ENCODE results near the gene PDE11A. TPM values are rescaled to one million over a fixed set of nuclear protein-coding genes. Genes with fewer than 3 reads are reported as not detected.

Gene PDE11A
- polyA plus RNA-seq, 4 donors = 4.8 to 9.8 (median 7.1) TPM

DNA sequence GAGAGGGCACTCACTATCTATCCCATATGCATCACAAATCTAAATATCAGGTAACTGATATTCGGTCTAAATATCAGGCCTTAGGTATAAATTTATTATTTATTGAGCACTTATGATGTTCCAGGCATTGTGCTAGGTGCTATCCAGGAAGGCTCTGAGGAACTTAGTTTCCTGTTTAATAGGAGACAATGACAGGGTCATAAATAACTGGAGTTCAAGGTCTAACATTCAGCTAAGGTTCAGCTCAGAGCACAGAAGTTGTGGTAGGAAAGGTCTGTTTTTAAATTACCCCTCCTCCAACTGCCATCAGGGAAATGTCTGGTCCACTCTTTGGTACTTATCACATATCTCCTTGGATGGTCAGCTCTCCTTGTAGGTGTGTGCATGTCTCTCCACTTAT, 486.4 kb downstream of the PDE11A start:
- DNase-seq (ENCODE audit: low read depth in 4 of 4, low spot score in 3 of 4) = no peak

DNA sequence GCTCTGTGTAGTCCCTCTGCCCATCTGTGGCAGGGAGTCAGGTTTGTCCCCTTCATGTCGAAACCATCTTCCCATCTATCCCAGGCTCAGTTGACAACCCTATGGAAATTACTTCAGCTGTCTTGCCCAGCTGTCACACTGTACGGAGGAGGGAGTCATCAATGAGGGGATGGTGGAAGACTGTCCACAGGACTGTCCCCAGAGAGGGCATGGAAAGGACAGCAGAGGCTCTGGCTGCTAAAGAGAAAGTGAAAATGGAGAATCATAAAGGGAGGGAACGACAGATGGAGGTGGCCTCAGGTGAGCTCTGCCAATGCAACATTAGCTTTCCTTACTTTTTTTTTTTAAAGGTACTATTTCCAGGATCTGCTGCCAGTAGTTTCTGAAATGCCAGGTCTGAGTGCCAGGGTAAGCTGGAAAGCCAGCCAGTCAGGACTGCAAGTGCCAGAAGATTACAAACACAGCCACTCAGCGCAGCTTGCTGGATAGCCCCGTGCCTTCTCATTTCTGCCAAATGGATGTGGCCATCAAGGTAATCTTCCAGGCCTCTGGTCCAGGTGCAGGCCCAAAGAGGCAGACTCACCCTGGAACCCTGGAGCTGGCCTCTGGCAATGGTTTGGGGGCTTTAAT, 487.2 kb downstream of the PDE11A start:
- no peak for DNase-seq (ENCODE audit: low read depth in 4 of 4, low spot score in 3 of 4)

DNA sequence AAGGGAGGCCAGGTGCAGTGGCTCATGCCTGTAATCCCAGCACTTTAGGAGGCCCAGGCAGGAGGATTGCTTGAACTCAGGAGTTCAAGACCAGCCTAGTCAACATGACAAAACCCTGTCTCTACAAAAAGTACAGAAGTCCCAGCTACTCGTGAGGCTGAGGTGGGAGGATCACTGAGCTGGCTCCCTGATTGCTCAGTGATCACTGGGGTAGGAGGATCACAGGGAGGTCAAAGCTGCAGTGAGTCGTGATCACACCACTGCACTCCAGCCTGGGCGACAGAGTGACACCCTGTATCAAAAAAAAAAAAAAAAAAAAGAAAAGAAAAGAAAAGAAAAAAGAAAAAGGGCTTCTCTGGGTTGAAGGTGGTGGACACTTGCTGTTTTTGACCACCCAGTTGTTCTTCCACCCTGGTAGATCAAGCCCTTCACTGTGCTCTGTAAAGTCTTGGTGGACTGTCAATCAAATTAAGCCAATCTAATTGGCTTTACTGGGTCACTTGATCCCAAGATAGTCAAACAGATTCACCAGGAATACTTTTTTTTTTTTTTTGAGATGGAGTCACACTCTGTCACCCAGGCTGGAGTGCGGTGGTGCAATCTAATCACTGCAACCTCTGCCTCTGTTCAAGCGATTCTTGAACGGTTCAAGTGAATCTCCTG, 488.4 kb downstream of the PDE11A start:
- DNase-seq (ENCODE audit: low read depth in 4 of 4, low spot score in 3 of 4) = no peak

DNA sequence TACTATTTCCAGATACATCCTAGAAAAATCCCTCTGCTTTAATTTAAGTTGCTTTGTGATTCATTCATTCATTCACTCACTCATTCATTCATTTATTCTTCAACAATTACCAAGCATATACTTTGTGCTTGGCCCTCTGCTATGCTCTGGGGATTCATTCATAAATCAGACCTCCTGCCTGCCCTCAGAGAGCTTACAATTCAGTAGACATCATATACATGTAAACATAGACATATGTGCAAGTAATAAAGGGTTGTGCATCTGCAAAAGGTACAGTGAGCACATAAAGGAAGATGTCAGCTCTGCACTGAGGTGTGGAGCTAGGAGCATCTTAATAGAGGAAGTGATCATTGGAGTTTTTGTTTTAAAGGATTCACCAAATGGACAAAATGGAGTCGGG, 490.6 kb downstream of the PDE11A start:
- DNase-seq (ENCODE audit: low read depth in 4 of 4, low spot score in 3 of 4) = no peak

DNA sequence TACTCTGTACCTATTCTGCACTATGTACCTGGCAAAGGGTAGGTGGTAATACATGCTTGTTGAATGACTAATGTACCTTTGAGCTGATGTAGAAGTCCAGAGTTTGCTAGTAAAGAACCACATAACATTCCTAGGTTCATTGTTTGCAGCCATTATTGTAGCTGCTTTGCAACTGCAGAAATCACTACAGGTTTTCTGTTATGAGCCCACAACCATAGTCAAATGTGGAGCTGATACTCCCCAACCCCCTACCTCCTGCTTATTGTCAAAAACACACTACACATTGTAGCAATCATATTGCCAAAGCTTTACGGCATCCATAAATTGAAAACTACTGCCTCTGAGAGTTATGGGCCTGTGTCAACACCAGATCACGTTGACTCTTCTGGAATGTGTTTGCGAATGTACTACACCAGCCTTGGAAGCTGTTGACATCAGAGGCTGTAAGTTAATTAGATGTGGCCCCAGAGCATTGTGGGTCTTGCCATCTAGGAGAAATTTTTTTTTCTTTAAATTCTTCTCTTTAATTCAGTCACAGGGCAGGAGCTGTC, 493.0 kb downstream of the PDE11A start:
- no peak for DNase-seq (ENCODE audit: low read depth in 4 of 4, low spot score in 3 of 4)

DNA sequence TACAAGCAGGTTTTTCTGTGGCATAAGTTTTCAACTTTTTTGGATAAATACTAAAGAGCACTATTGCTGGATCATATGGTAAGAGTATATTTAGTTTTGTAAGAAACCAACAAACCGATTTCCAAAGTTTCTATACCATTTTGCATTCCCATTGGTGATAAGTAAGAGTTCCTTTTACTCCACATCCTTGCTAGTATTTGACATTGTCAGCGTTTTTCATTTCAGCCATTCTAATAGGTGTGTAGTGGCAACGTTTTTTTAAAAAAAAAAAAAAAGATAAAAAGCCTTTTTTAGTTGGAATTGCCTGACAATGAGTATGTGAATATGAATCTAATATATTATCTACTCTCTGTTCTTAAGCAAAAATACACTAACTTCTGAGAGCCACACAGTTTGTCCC, 494.1 kb downstream of the PDE11A start:
- DNase-seq (ENCODE audit: low read depth in 4 of 4, low spot score in 3 of 4) = no peak

DNA sequence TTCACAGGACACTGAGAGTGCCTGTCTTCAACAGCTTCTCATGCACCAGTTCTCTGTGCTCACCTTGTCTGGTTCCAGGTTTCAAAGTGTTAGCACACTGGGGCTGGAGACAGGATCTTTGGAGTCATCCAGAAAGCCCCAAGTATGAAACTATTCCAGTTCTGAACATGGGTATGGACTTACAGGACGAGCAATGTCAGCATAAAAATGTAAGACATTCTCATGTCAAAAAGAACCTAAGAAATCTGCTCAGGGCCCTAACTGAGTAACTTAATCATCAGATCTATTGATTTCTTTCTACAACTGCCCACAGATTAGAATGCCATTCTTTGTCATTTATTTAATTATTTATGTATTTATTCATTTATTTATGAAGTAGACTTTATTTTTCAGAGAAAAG, 495.5 kb downstream of the PDE11A start:
- no peak for DNase-seq (ENCODE audit: low read depth in 4 of 4, low spot score in 3 of 4)

DNA sequence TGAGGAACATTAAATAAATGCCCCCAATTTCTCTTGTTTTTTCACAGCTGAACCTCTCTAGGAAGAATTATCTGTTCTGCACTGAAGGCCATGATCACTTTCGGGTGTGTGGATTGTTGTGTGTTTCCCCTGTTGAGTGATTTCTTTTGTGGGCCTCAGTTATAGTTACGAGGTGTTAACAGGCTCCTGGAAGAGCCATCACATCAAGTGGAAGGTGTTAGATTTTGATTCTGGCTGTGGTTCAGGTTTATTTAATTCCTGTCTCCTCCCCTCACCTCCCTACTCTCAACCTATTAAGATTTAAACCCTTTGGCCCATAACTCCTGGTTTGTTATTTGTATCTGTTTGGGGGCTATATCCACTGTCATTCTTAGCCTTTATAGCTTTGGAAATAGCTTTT, 497.2 kb downstream of the PDE11A start:
- no peak for DNase-seq (ENCODE audit: low read depth in 4 of 4, low spot score in 3 of 4)

DNA sequence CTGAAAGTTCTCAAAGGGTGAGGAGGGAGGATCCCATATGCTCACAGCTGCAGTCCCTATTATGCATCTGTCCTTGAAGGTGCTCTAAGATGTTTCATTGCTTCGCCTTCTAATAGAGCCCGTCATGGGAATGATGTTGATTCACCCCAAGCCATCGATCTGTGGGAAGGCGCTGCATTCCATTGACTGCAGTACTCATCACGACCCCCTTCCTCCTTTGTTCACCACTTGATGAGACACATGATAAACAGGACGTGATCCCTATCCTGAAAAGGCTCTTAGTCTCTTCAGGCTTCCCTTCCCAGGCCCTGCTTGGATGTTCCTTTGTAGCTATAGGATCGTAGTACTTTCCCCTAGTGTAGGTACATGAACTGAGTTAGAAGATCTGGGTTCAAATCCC, 498.2 kb downstream of the PDE11A start:
- DNase-seq (ENCODE audit: low read depth in 4 of 4, low spot score in 3 of 4) = no peak

Other genes starting within 250 kb of the PDE11A start
- gene RBM45, start 39.7 kb upstream of the PDE11A start, polyA plus RNA-seq (ENCODE audit: insufficient read length in 4 of 4) = 10 to 100 TPM; 17.6 to 24.8 (median 21.9) TPM
- gene OSBPL6, start 121.7 kb upstream of the PDE11A start, polyA plus RNA-seq (ENCODE audit: insufficient read length in 4 of 4) = 1 to 10 TPM; 3.8 to 6.1 (median 6.0) TPM

All from left renal pelvis (tissue), 4 donors.